ENCODE measurements around the gene EGR4. TPM values are rescaled to one million over a fixed set of nuclear protein-coding genes. Genes with fewer than 3 reads are reported as not detected.

The EGR4 gene
- polyA plus RNA-seq, 3 donors: 0.12 to 0.15 TPM; not detected in 1

GRCh38 chr2:73285159-73285739 lies 8.1 kb downstream of the EGR4 start:
- H3K4me1 Mint-ChIP-seq: peaks cover 35% of the 10 kb centered on the region
- H3K27ac Mint-ChIP-seq: peak overlapping the region; percentile 29 to 83 (median 68)
- H3K9me3 ChIP-seq (replicated peaks in 1 of 2; ENCODE audit: control insufficient read depth in 1 of 2, insufficient read depth in 1 of 2, low read length in 2 of 2): no peaks in the 10 kb centered on the region
- H3K9me3 Mint-ChIP-seq: no peaks in the 10 kb centered on the region
- peak overlapping the region; percentile 93 for H3K4me2 ChIP-seq (replicated peaks; ENCODE audit: extremely low read depth, low read length, poor library complexity, severe bottlenecking)
- H3K27me3 ChIP-seq (ENCODE audit: control insufficient read depth in 2 of 2, insufficient read depth in 2 of 2, low read length in 2 of 2): peaks cover 6 to 15% of the 10 kb centered on the region in 2 donors
- peaks cover 36 to 40% of the 10 kb centered on the region in 2 donors for H3K4me1 ChIP-seq (ENCODE audit: control insufficient read depth in 1 of 2, insufficient read depth in 2 of 2, low read length in 2 of 2)
- WGBS (ENCODE audit: insufficient coverage): 3% methylated on average over 3 of the region's 5 CpGs
- TF ChIP-seq CTCF (IDR thresholded peaks at IDR 0.05): no peak
- H4K20me1 ChIP-seq (ENCODE audit: insufficient read depth, low read length): peaks cover 24% of the 10 kb centered on the region
- H3K4me3 ChIP-seq (replicated peaks in 1 of 3; ENCODE audit: low read depth in 2 of 3, low read length in 3 of 3): peak overlapping the region; percentile 67 to 87 (median 78)
- H3K36me3 ChIP-seq (replicated peaks in 1 of 2; ENCODE audit: control insufficient read depth in 1 of 2, insufficient read depth in 2 of 2, low read length in 2 of 2): peaks cover 0 to 6% of the 10 kb centered on the region in 2 donors
- intact Hi-C loops (cut with micrococcal nuclease): no loop called here
- peak overlapping the region; percentile 77 to 85 for H3K4me3 Mint-ChIP-seq
- H2AFZ ChIP-seq (ENCODE audit: insufficient read depth, low read depth, low read length, poor library complexity, severe bottlenecking): peak overlapping the region; percentile 90
- peak overlapping the region; percentile 66 for H3K9ac ChIP-seq (ENCODE audit: insufficient read depth, low read length, poor library complexity, severe bottlenecking)
- peak; percentile 63 to 73 (median 66) for DNase-seq
- peak overlapping the region; percentile 58 to 75 for H3K27ac ChIP-seq (ENCODE audit: low read depth in 1 of 2, low read length in 2 of 2)
- peaks cover 9 to 15% (median 14%) of the 10 kb centered on the region in 3 donors for H3K27me3 Mint-ChIP-seq (ENCODE audit: low read depth in 3 of 3)
- peaks cover 31% of the 10 kb centered on the region for H3K79me2 ChIP-seq (ENCODE audit: insufficient read depth, low read length)
- peaks cover 0 to 2% of the 10 kb centered on the region in 2 donors for H3K36me3 Mint-ChIP-seq

GRCh38 chr2:73284296-73285158 lies 8.8 kb downstream of the EGR4 start, which contains the start of gene FBXO41:
FBXO41 (minus strand) TSS chr2:73284478; CDS start chr2:73269630, 14,848 bp downstream.
- peak in 2 of 3 donors; percentile 5 to 29 for DNase-seq
- peak within 1 kb of the TSS; percentile 58 to 75 for H3K27ac ChIP-seq (ENCODE audit: low read depth in 1 of 2, low read length in 2 of 2)
- intact Hi-C loops (cut with micrococcal nuclease): no loop called here
- peak within 1 kb of the TSS; percentile 77 to 85 for H3K4me3 Mint-ChIP-seq
- peaks cover under 1 to 9% of the 10 kb centered on the region in 2 donors for H3K27me3 ChIP-seq (ENCODE audit: control insufficient read depth in 2 of 2, insufficient read depth in 2 of 2, low read length in 2 of 2)
- peaks cover 31% of the 10 kb centered on the region for H3K79me2 ChIP-seq (ENCODE audit: insufficient read depth, low read length)
- peak within 1 kb of the TSS; percentile 66 for H3K9ac ChIP-seq (ENCODE audit: insufficient read depth, low read length, poor library complexity, severe bottlenecking)
- no peaks in the 10 kb centered on the region for H3K9me3 ChIP-seq (replicated peaks in 1 of 2; ENCODE audit: control insufficient read depth in 1 of 2, insufficient read depth in 1 of 2, low read length in 2 of 2)
- peak within 1 kb of the TSS; percentile 90 for H2AFZ ChIP-seq (ENCODE audit: insufficient read depth, low read depth, low read length, poor library complexity, severe bottlenecking)
- no peak for TF ChIP-seq CTCF (IDR thresholded peaks at IDR 0.05)
- H3K4me2 ChIP-seq (replicated peaks; ENCODE audit: extremely low read depth, low read length, poor library complexity, severe bottlenecking): peak within 1 kb of the TSS; percentile 93
- H3K36me3 Mint-ChIP-seq: peaks cover 0 to 2% of the 10 kb centered on the region in 2 donors
- H3K4me1 Mint-ChIP-seq: peaks cover 36% of the 10 kb centered on the region
- peaks cover 36 to 40% of the 10 kb centered on the region in 2 donors for H3K4me1 ChIP-seq (ENCODE audit: control insufficient read depth in 1 of 2, insufficient read depth in 2 of 2, low read length in 2 of 2)
- H3K9me3 Mint-ChIP-seq: peaks cover 0 to 1% (median 0%) of the 10 kb centered on the region in 7 donors
- peaks cover 0 to 6% of the 10 kb centered on the region in 2 donors for H3K36me3 ChIP-seq (replicated peaks in 1 of 2; ENCODE audit: control insufficient read depth in 1 of 2, insufficient read depth in 2 of 2, low read length in 2 of 2)
- WGBS (ENCODE audit: insufficient coverage): 0% methylated on average over 50 of the region's 69 CpGs
- peak within 1 kb of the TSS; percentile 29 to 83 (median 68) for H3K27ac Mint-ChIP-seq
- peaks cover 2 to 8% (median 7%) of the 10 kb centered on the region in 3 donors for H3K27me3 Mint-ChIP-seq (ENCODE audit: low read depth in 3 of 3)
- peaks cover 30% of the 10 kb centered on the region for H4K20me1 ChIP-seq (ENCODE audit: insufficient read depth, low read length)
- peak within 1 kb of the TSS; percentile 67 to 87 (median 78) for H3K4me3 ChIP-seq (replicated peaks in 1 of 3; ENCODE audit: low read depth in 2 of 3, low read length in 3 of 3)
